ENCODE data around the gene RPL14.
A peak's percentile ranks its signal among the peaks of the same experiment; 100 is the strongest.

RPL14 gene

GRCh38 chr3:40463579-40463978, 6.4 kb downstream of the RPL14 start:
- DNase-seq, result no peak

GRCh38 chr3:40464339-40465110, 7.4 kb downstream of the RPL14 start:
- no peak for DNase-seq

GRCh38 chr3:40465111-40465407, 7.9 kb downstream of the RPL14 start:
- no peak for DNase-seq

GRCh38 chr3:40465456-40465855, 8.3 kb downstream of the RPL14 start:
- DNase-seq, result no peak

- no peak for DNase-seq
Measured at GRCh38 chr3:40468018-40468417, 10.9 kb downstream of the RPL14 start.

GRCh38 chr3:40470701-40471100, 13.6 kb downstream of the RPL14 start:
- no peak for DNase-seq

GRCh38 chr3:40476478-40477470, 19.6 kb downstream of the RPL14 start, which contains the start of gene ZNF619:
ZNF619 (plus strand) TSS chr3:40477122; CDS start chr3:40477980, 858 bp downstream.
- DNase-seq, result peak; percentile 45 to 50

- DNase-seq, result no peak
Measured at GRCh38 chr3:40477666-40478065, 20.5 kb downstream of the RPL14 start.

GRCh38 chr3:40487172-40487571, 30.0 kb downstream of the RPL14 start:
- DNase-seq, result no peak

- no peak for DNase-seq
Measured at GRCh38 chr3:40490916-40491315, 33.8 kb downstream of the RPL14 start.

- no peak for DNase-seq
Measured at GRCh38 chr3:40494698-40495097, 37.6 kb downstream of the RPL14 start.

GRCh38 chr3:40497288-40497687, 40.1 kb downstream of the RPL14 start:
- no peak for DNase-seq

- DNase-seq, result no peak
Measured at GRCh38 chr3:40499952-40500351, 42.8 kb downstream of the RPL14 start.

- DNase-seq, result no peak
Measured at GRCh38 chr3:40502034-40502433, 44.9 kb downstream of the RPL14 start.

- no peak for DNase-seq
Measured at GRCh38 chr3:40504636-40505430, 47.7 kb downstream of the RPL14 start.

GRCh38 chr3:40505599-40506462, 48.7 kb downstream of the RPL14 start, which contains the start of gene ZNF620:
ZNF620 (plus strand) TSS chr3:40506039; CDS start chr3:40506353, 314 bp downstream.
- peak; percentile 84 to 85 for DNase-seq

GRCh38 chr3:40511031-40511718, 54.0 kb downstream of the RPL14 start:
- no peak for DNase-seq

GRCh38 chr3:40516201-40516600, 59.1 kb downstream of the RPL14 start:
- no peak for DNase-seq

- DNase-seq, result no peak
Measured at GRCh38 chr3:40518067-40518466, 60.9 kb downstream of the RPL14 start.
